Measurements from ENCODE around the gene SLC25A34. TPM values are rescaled to one million over a fixed set of nuclear protein-coding genes. Genes with fewer than 3 reads are reported as not detected.

SLC25A34 gene
- total RNA-seq, 2 experiments from 2014 or later = 0.56 to 0.81 TPM

DNA sequence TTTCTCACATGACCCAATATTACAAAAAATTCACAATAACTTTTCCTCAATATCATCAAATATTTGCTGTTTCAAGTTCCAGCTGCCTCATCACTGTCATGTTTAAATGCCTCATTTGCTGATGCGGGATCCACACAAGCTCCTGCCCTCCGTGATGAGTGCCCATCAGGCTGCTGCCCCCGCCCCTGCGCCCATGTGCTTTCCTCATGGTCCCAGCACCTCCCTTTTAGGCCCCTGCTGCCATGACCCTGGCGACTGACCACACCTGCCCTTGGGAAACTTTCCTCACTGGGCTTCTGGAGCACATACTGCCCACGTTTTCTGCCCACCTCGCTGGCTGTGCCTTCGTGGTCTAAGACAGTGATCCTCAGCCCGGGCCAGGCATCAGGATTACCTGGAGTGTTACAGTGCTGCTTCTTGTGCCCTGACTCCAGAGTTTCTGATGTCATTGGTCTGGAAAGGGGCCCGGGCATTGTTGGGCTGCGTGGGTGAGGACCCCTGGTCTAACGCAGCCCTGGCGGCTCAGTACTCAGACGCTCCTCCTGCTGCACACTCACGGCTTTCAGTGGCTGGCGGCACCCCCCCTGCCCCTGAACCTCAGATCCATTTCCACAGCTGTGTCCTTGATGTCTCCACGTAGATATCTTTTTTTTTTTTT, 31.4 kb upstream of the SLC25A34 start:
- Mint-ChIP-seq H3K36me3 (ENCODE audit: low read depth) (peaks cover 7% of the 10 kb centered on the region), H3K9me3 (no peaks in the 10 kb centered on the region), H3K4me1 (ENCODE audit: low read depth) (peaks cover 19% of the 10 kb centered on the region), H3K27me3 (no peaks in the 10 kb centered on the region), H3K4me3 (no peak overlapping the region), H3K27ac (no peak overlapping the region)
- POLR2A ChIA-PET = interaction anchor here (1.4 kb wide), 1 partner anchor 10 kb away, joined by 3 read pairs; no protein-coding TSS in a partner anchor
- no peak for ATAC-seq
- no peak for DNase-seq
- CTCF ChIA-PET = interaction anchor here (1.6 kb wide), 1 partner anchor 87 kb away, joined by 4 read pairs; no protein-coding TSS in a partner anchor
- intact Hi-C loops (cut with micrococcal nuclease) = no loop called here
- TF ChIP-seq, protein P1, sequence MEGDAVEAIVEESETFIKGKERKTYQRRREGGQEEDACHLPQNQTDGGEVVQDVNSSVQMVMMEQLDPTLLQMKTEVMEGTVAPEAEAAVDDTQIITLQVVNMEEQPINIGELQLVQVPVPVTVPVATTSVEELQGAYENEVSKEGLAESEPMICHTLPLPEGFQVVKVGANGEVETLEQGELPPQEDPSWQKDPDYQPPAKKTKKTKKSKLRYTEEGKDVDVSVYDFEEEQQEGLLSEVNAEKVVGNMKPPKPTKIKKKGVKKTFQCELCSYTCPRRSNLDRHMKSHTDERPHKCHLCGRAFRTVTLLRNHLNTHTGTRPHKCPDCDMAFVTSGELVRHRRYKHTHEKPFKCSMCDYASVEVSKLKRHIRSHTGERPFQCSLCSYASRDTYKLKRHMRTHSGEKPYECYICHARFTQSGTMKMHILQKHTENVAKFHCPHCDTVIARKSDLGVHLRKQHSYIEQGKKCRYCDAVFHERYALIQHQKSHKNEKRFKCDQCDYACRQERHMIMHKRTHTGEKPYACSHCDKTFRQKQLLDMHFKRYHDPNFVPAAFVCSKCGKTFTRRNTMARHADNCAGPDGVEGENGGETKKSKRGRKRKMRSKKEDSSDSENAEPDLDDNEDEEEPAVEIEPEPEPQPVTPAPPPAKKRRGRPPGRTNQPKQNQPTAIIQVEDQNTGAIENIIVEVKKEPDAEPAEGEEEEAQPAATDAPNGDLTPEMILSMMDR (IDR thresholded peaks at IDR 0.05) = no peak

DNA sequence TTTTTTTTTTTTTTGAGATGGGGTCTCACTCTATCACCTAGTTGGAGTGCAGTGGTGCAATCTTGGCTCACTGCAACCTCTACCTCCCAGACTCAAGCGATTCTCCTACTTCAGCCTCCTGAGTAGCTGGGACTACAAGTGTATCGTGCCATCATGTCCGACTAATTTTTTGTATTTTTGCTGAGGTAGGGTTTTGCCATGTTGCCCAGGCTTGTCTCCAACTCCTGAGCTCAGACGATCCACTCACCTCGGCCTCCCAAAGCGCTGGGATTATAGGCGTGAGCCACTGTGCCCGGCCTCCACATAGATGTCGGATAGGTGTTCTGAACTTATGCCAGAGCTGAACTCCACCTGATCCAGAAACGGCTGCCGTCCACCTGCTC, 30.9 kb upstream of the SLC25A34 start:
- peaks cover 19% of the 10 kb centered on the region for H3K4me1 Mint-ChIP-seq (ENCODE audit: low read depth)
- H3K36me3 Mint-ChIP-seq (ENCODE audit: low read depth) = peaks cover 7% of the 10 kb centered on the region
- DNase-seq = no peak
- H3K9me3 Mint-ChIP-seq = no peaks in the 10 kb centered on the region
- H3K27me3 Mint-ChIP-seq = no peaks in the 10 kb centered on the region
- ChIA-PET POLR2A (interaction anchor here (1.4 kb wide), 1 partner anchor 10 kb away, joined by 3 read pairs; no protein-coding TSS in a partner anchor), CTCF (interaction anchor here (1.6 kb wide), 1 partner anchor 87 kb away, joined by 4 read pairs; no protein-coding TSS in a partner anchor)
- intact Hi-C loops (cut with micrococcal nuclease) = no loop called here
- no peak overlapping the region for H3K27ac Mint-ChIP-seq
- no peak for ATAC-seq
- no peak overlapping the region for H3K4me3 Mint-ChIP-seq
- TF ChIP-seq, protein P1 (IDR thresholded peaks at IDR 0.05) = no peak

DNA sequence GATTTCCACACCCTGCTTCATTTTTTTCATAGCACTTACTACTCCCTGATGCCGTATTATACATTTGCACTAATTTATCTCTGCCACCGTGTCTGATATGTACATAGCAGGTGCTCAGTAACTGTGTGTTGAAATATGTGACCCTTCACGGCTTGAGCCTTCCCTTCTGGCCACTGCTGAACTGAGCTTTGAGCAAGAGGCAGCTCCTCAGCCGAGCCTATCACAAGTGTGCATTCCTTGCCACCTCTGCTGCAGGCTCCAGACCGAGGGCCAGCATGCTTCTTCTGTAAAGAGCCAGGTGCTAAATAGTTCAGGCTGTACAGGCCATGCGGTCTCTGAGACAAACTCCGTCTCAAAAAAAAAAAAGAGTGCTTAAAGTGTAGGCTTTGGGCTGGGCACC, 29.3 kb upstream of the SLC25A34 start:
- DNase-seq (no peak), ATAC-seq (no peak)
- H3K27me3 Mint-ChIP-seq = no peaks in the 10 kb centered on the region
- TF ChIP-seq, protein P1 (IDR thresholded peaks at IDR 0.05) = no peak
- no peak overlapping the region for H3K27ac Mint-ChIP-seq
- H3K4me1 Mint-ChIP-seq (ENCODE audit: low read depth) = peaks cover 19% of the 10 kb centered on the region
- POLR2A ChIA-PET = no interaction called here
- intact Hi-C loops (cut with micrococcal nuclease) = no loop called here
- peaks cover 7% of the 10 kb centered on the region for H3K36me3 Mint-ChIP-seq (ENCODE audit: low read depth)
- H3K4me3 Mint-ChIP-seq = no peak overlapping the region
- CTCF ChIA-PET = no interaction called here
- no peaks in the 10 kb centered on the region for H3K9me3 Mint-ChIP-seq

DNA sequence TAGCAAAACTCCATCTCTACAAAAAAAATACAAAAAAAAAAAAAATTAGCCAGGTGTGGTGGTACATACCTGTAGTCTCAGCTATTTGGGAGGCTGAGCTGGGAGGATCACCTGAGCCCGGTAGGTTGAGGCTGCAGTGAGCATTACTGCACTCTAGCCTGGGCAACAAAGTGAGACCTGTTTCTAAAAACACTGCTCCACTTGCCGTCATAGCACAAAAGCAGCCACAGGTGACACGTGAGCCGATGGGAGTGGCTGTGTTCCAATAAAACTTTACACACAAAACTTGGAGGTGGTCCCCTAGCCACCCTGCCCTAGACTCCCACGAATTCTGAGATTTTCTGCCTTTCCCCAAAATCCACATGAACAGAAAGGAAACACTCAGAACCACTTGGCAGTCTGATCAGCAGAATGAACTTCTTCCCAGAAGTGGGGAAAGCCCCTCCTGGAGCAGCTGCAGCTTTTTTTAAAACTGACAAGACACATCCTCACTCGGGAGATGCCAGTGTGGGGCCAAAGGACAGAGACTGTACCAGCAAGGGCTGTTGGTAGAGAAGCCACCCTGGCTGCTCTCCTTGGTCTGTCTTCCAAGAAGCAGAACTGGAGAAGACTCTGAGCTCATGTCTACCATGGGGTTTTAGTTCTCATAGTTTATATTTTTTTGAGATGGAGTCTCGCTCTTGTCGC, 28.7 kb upstream of the SLC25A34 start:
- CTCF ChIA-PET = no interaction called here
- TF ChIP-seq, protein P1 (IDR thresholded peaks at IDR 0.05) = no peak
- Mint-ChIP-seq H3K4me3 (no peak overlapping the region), H3K27me3 (no peaks in the 10 kb centered on the region), H3K4me1 (ENCODE audit: low read depth) (peaks cover 19% of the 10 kb centered on the region), H3K9me3 (no peaks in the 10 kb centered on the region), H3K27ac (no peak overlapping the region), H3K36me3 (ENCODE audit: low read depth) (peaks cover 7% of the 10 kb centered on the region)
- DNase-seq = no peak
- intact Hi-C loops (cut with micrococcal nuclease) = no loop called here
- POLR2A ChIA-PET = no interaction called here
- ATAC-seq = no peak
